Sigmoid colon (tissue), 4 donors: ENCODE data around the gene MTM1.

Source experiments
- POLR2A ChIP-seq, 2 donors: fragments of 450-650 bp; IDR thresholded peaks; one replicate each; pipeline ENCODE4 v1.6.1; 2016; ENCODE audit warnings: antibody characterized with exemption in 2 of 2, mild to moderate bottlenecking in 2 of 2, moderate library complexity in 2 of 2
- POLR2AphosphoS5 ChIP-seq, 4 donors: sonication (generic); formaldehyde crosslinking; IDR thresholded peaks; one replicate each; pipeline ENCODE4 v1.6.1; 2017; ENCODE audit warnings: antibody characterized with exemption in 4 of 4
- TF ChIP-seq, protein P1 (sequence below), 4 experiments: fragments of 450-650 bp in 3 of 4; fragments of 200-600 bp in 1 of 4; IDR thresholded peaks; one replicate each; pipeline ENCODE4 v1.5.1; 2016 to 2019; ENCODE audit warnings: antibody characterized with exemption in 4 of 4, mild to moderate bottlenecking in 3 of 4, moderate library complexity in 2 of 4

- TF ChIP-seq POLR2A (IDR thresholded peaks at IDR 0.05) (no peak), POLR2AphosphoS5 (IDR thresholded peaks at IDR 0.05) (no peak)
- TF ChIP-seq, protein P1, sequence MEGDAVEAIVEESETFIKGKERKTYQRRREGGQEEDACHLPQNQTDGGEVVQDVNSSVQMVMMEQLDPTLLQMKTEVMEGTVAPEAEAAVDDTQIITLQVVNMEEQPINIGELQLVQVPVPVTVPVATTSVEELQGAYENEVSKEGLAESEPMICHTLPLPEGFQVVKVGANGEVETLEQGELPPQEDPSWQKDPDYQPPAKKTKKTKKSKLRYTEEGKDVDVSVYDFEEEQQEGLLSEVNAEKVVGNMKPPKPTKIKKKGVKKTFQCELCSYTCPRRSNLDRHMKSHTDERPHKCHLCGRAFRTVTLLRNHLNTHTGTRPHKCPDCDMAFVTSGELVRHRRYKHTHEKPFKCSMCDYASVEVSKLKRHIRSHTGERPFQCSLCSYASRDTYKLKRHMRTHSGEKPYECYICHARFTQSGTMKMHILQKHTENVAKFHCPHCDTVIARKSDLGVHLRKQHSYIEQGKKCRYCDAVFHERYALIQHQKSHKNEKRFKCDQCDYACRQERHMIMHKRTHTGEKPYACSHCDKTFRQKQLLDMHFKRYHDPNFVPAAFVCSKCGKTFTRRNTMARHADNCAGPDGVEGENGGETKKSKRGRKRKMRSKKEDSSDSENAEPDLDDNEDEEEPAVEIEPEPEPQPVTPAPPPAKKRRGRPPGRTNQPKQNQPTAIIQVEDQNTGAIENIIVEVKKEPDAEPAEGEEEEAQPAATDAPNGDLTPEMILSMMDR (IDR thresholded peaks at IDR 0.05) = no peak
Observed at GRCh38 chrX:150642423-150642822, 74.0 kb downstream of the MTM1 start.
